T-cell (primary cell): ENCODE data around the gene NECTIN1. TPM values are rescaled to one million over a fixed set of nuclear protein-coding genes. Genes with fewer than 3 reads are reported as not detected.

Experiments
- ATAC-seq, 4 experiments: fragments of 200-7000 bp in 3 of 4; fragments of 150-1000 bp in 1 of 4; cut with Tn5 transposase; replicated peaks in 1 of 4; 1 replicate in 3 of 4; 2 replicates in 1 of 4; pipeline ENCODE4 v1.10.0; 2021; ENCODE audit warnings: moderate library complexity in 3 of 4, mild to moderate bottlenecking in 2 of 4, moderate number of reproducible peaks in 1 of 4
- CTCF ChIA-PET, 2 donors: fragments of 300-600 bp; sonication (Branson Sonifier 250); formaldehyde crosslinking; loops; one replicate each; lab custom pipeline; 2022; ENCODE audit warnings: antibody characterized with exemption in 2 of 2; lab: Charles Lee
- POLR2A ChIA-PET, 2 donors: fragments of 300-600 bp; sonication (Branson Sonifier 250); formaldehyde crosslinking; loops; one replicate each; lab custom pipeline; 2022; ENCODE audit warnings: antibody characterized with exemption in 2 of 2; lab: Charles Lee
- DNase-seq, 35 experiments: peaks; one replicate each; pipeline versions ENCODE4 v3.0.0 to v3.0.0-alpha.2; 2013 to 2023
- H3K27ac ChIP-seq: one replicate; pipeline ENCODE4 v1.5.1; 2013; ENCODE audit warnings: low read length
- H3K27me3 ChIP-seq, 2 experiments: replicated peaks in 1 of 2; 1 replicate in 1 of 2; 2 replicates in 1 of 2; pipeline versions ENCODE4 v1.6.1 to v1.7.0; 2013; ENCODE audit warnings: low read length in 1 of 2, mixed read lengths in 1 of 2; ENCODE audit not compliant: control insufficient read depth in 2 of 2, insufficient read depth in 2 of 2; ENCODE audit errors: extremely low read depth in 1 of 2
- H3K36me3 ChIP-seq, 2 donors: 1 replicate in 1 of 2; 2 replicates in 1 of 2; pipeline versions ENCODE4 v1.6.1 to v1.7.0; 2013; ENCODE audit warnings: low read length in 1 of 2; ENCODE audit not compliant: control insufficient read depth in 2 of 2, insufficient read depth in 1 of 2; ENCODE audit errors: extremely low read depth in 1 of 2
- H3K4me1 ChIP-seq, 2 experiments: 1 replicate in 1 of 2; 2 replicates in 1 of 2; pipeline versions ENCODE4 v1.6.1 to v1.7.0; 2013; ENCODE audit warnings: low read length in 2 of 2, mixed read lengths in 1 of 2; ENCODE audit not compliant: insufficient read depth in 2 of 2, control insufficient read depth in 1 of 2; ENCODE audit errors: extremely low read depth in 1 of 2
- H3K4me3 ChIP-seq, 2 donors: 1 replicate in 1 of 2; 2 replicates in 1 of 2; pipeline versions ENCODE4 v1.5.1 to v1.7.0; 2013; ENCODE audit warnings: mild to moderate bottlenecking in 2 of 2, low read length in 1 of 2, moderate library complexity in 1 of 2; ENCODE audit not compliant: control insufficient read depth in 1 of 2; ENCODE audit errors: extremely low read depth in 1 of 2
- H3K9me3 ChIP-seq: 2 replicates; pipeline ENCODE4 v1.7.0; 2013
- H3K27ac Mint-ChIP-seq, 2 donors: one replicate each; pipeline ENCODE4 v1.8.0; 2020 to 2021; ENCODE audit warnings: mild to moderate bottlenecking in 2 of 2, mixed read lengths in 2 of 2
- H3K27me3 Mint-ChIP-seq, 2 donors: one replicate each; pipeline ENCODE4 v1.8.0; 2021 to 2022; ENCODE audit warnings: mixed read lengths in 2 of 2
- H3K36me3 Mint-ChIP-seq: one replicate; pipeline ENCODE4 v1.8.0; 2021; ENCODE audit warnings: mixed read lengths
- H3K4me1 Mint-ChIP-seq, 3 donors: one replicate each; pipeline ENCODE4 v1.8.0; 2020 to 2022; ENCODE audit warnings: mixed read lengths in 3 of 3, mild to moderate bottlenecking in 1 of 3
- H3K4me3 Mint-ChIP-seq, 3 donors: one replicate each; pipeline ENCODE4 v1.8.0; 2020 to 2022; ENCODE audit warnings: mild to moderate bottlenecking in 3 of 3, mixed read lengths in 3 of 3, moderate library complexity in 3 of 3
- H3K9me3 Mint-ChIP-seq, 3 donors: one replicate each; pipeline ENCODE4 v1.8.0; 2020 to 2022; ENCODE audit warnings: mixed read lengths in 3 of 3
- WGBS: methylation state at CpG from one replicate; pipeline ENCODE4 v1.1.5; 2013; ENCODE audit warnings: missing lambda C conversion rate; ENCODE audit not compliant: insufficient coverage; 5-methylcytosine and 5-hydroxymethylcytosine counted together
- total RNA-seq, 35 experiments: library from RNA in 6 of 35; stranded (reverse) in 6 of 35; fragments of 120-200 nt in 1 of 35; gene quantifications; one replicate each; pipeline versions ENCODE4 v1.2.1 to v1.2.4 and lab custom pipeline; 2013 to 2026

The NECTIN1 gene
- total RNA-seq, 5 donors from 2014 or later (not counting 1 experiment from before 2014, with no cell fraction given): 1.8 to 3.5 (median 3.1) TPM

- peaks cover 0 to 6% of the 10 kb centered on the region in 2 experiments for H3K27me3 ChIP-seq
- CTCF ChIA-PET: no interaction called here
- no peaks in the 10 kb centered on the region for H3K36me3 Mint-ChIP-seq
- H3K27me3 Mint-ChIP-seq: peaks cover 3 to 15% of the 10 kb centered on the region in 2 donors
- peaks cover 0 to 3% of the 10 kb centered on the region in 2 experiments for H3K4me1 ChIP-seq
- no peaks in the 10 kb centered on the region for H3K36me3 ChIP-seq
- H3K4me3 Mint-ChIP-seq: no peak overlapping the region
- POLR2A ChIA-PET: no interaction called here
- WGBS: 81% methylated on average over 2 of the region's 5 CpGs
- no peak overlapping the region for H3K27ac ChIP-seq
- DNase-seq: no peak
- H3K4me3 ChIP-seq: no peak overlapping the region
- H3K9me3 ChIP-seq: no peaks in the 10 kb centered on the region
- no peak overlapping the region for H3K27ac Mint-ChIP-seq
- no peak for ATAC-seq
- peaks cover 0 to 7% (median 4%) of the 10 kb centered on the region in 3 donors for H3K4me1 Mint-ChIP-seq
- no peaks in the 10 kb centered on the region for H3K9me3 Mint-ChIP-seq
Observed at GRCh38 chr11:119610836-119611426, 118.1 kb downstream of the NECTIN1 start.

- WGBS: 100% methylated on average over 1 of the region's 4 CpGs
- H3K4me1 Mint-ChIP-seq: no peaks in the 10 kb centered on the region
- no peak overlapping the region for H3K27ac Mint-ChIP-seq
- Histone ChIP-seq H3K36me3 (no peaks in the 10 kb centered on the region), H3K4me1 (no peaks in the 10 kb centered on the region), H3K9me3 (no peaks in the 10 kb centered on the region), H3K27me3 (peaks cover 0 to 20% of the 10 kb centered on the region in 2 experiments), H3K27ac (no peak overlapping the region), H3K4me3 (no peak overlapping the region)
- H3K36me3 Mint-ChIP-seq: no peaks in the 10 kb centered on the region
- peaks cover 8 to 30% of the 10 kb centered on the region in 2 donors for H3K27me3 Mint-ChIP-seq
- H3K9me3 Mint-ChIP-seq: no peaks in the 10 kb centered on the region
- H3K4me3 Mint-ChIP-seq: no peak overlapping the region
- no peak for ATAC-seq
- no peak for DNase-seq
- CTCF ChIA-PET: no interaction called here
- POLR2A ChIA-PET: no interaction called here
Observed at GRCh38 chr11:119608781-119609180, 120.2 kb downstream of the NECTIN1 start.

DNA sequence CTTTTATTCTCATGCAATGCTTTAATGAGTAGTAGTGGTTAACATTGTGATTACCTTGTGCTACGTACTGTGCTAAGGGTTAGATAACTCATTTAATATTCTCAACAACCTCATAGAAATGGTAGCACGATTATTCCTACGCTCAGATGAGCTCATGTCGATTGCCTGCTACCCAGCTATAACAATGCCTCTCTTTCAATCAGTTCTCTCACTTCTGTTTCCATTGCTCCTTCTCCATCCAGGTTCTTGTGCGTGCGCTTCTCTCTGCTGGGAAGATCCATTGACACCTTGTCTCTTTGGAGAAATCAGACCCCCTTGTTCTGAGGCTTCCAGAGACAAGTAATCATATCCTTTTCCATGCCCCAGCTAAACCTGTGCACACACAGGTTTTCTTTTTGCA lies 120.8 kb downstream of the NECTIN1 start:
- DNase-seq: no peak
- ATAC-seq: no peak
- Histone ChIP-seq H3K9me3 (no peaks in the 10 kb centered on the region), H3K4me1 (no peaks in the 10 kb centered on the region), H3K4me3 (no peak overlapping the region), H3K27ac (no peak overlapping the region), H3K27me3 (peaks cover 0 to 23% of the 10 kb centered on the region in 2 experiments), H3K36me3 (no peaks in the 10 kb centered on the region)
- Mint-ChIP-seq H3K27me3 (peaks cover 13 to 35% of the 10 kb centered on the region in 2 donors), H3K4me1 (no peaks in the 10 kb centered on the region), H3K27ac (no peak overlapping the region), H3K9me3 (no peaks in the 10 kb centered on the region), H3K36me3 (no peaks in the 10 kb centered on the region), H3K4me3 (no peak overlapping the region)
- ChIA-PET POLR2A (no interaction called here), CTCF (no interaction called here)
- WGBS: 85% methylated on average over 5 of the region's 6 CpGs

DNA sequence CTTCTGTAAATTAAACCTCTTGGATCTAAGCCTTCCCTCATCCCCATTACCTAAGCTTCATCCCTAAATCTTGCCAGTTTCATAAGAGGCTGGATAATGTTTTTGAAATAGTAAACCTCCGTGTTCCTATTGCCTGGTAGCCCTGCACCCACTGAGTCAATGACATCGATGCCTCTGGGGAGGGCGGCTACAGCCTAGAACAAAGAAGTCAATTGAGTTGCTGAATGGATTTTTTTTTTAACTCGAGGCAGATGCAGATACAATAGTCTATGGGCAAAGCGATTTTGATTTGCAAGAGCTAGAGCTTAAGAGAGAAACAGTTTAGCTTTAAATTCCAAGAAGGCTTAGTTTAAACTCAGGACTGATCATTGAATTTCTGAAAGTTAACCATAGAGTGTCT lies 121.3 kb downstream of the NECTIN1 start:
- Mint-ChIP-seq H3K36me3 (no peaks in the 10 kb centered on the region), H3K9me3 (no peaks in the 10 kb centered on the region), H3K4me1 (no peaks in the 10 kb centered on the region), H3K4me3 (no peak overlapping the region), H3K27ac (no peak overlapping the region), H3K27me3 (peaks cover 13 to 36% of the 10 kb centered on the region in 2 donors)
- ChIA-PET CTCF (no interaction called here), POLR2A (no interaction called here)
- no peak for ATAC-seq
- H3K4me3 ChIP-seq: no peak overlapping the region
- H3K27ac ChIP-seq: no peak overlapping the region
- no peaks in the 10 kb centered on the region for H3K9me3 ChIP-seq
- H3K36me3 ChIP-seq: no peaks in the 10 kb centered on the region
- WGBS: 50% methylated on average over 2 of the region's 5 CpGs
- peaks cover 0 to 23% of the 10 kb centered on the region in 2 experiments for H3K27me3 ChIP-seq
- no peak for DNase-seq
- no peaks in the 10 kb centered on the region for H3K4me1 ChIP-seq

DNA sequence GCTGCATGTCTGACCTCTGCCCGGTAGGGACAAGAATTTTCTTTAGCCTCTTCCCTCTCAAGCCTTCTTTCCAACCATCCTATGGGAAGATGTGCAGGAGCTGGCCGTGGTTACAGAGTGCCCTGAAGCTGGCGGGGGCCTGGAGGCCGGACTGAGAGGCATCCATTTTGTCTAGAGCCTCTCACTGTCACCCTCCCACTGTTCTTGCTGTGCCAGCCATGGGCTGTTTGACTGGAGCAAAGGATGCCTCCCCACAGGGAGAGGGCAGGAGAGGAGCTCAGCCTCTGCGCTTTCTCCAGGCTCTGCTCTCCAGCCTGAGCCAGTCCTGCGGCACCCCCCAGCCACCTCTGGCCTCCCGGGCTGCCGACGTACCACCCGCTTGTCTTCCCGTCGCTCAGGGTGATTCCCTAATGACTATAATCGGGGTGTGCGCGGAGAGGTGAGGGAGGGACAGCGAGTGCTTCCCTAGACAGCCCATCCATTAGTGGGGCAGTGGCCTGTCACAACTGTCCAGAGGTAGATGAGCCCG lies 123.8 kb downstream of the NECTIN1 start:
- H3K27me3 Mint-ChIP-seq: peaks cover 17 to 36% of the 10 kb centered on the region in 2 donors
- WGBS: 93% methylated on average over 11 of the region's 17 CpGs

DNA sequence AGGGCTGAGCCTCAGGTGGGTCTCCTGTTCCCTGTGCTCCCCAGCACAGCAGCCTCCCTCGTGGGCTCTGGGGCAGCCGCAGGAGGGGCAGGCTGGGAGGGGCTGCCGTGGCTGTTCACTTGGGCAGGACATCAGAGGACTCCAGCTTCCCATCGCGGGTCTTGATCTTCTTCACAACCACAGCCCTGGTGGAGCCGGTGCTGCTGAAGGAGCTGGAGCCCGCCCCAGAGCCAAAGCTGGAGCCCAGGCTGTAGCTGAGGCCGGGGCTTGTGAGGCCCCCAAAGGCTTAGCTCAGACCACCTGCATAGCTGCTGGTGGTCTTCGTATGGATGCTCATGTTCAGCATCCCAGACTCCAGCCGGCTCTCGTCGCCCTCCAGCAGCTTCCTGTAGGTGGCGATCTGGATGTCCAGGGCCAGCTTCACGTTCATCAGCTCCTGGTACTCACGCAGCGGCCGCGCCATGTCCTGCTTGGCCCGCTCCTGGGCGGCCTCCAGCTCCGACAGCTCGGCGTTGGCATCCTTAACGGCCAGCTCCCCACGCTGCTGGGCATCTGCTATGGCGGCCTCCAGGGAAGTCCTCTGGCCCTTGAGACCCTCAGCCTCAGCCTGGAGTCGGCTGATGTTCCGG lies 126.1 kb downstream of the NECTIN1 start:
- WGBS: 79% methylated on average over 28 of the region's 28 CpGs
- Histone ChIP-seq H3K27ac (no peak overlapping the region), H3K4me1 (no peaks in the 10 kb centered on the region), H3K36me3 (no peaks in the 10 kb centered on the region), H3K9me3 (no peaks in the 10 kb centered on the region), H3K4me3 (no peak overlapping the region), H3K27me3 (peaks cover 0 to 17% of the 10 kb centered on the region in 2 experiments)
- Mint-ChIP-seq H3K9me3 (no peaks in the 10 kb centered on the region), H3K27ac (no peak overlapping the region), H3K4me3 (no peak overlapping the region), H3K36me3 (no peaks in the 10 kb centered on the region), H3K27me3 (peaks cover 22 to 32% of the 10 kb centered on the region in 2 donors), H3K4me1 (no peaks in the 10 kb centered on the region)
- POLR2A ChIA-PET: no interaction called here
- CTCF ChIA-PET: no interaction called here
- ATAC-seq: no peak
- DNase-seq: no peak

More for the DNA sequence above, 123.8 kb downstream of the NECTIN1 start:
- H3K27ac ChIP-seq: no peak overlapping the region
- ATAC-seq (no peak), DNase-seq (no peak)
- ChIA-PET CTCF (no interaction called here), POLR2A (no interaction called here)
- H3K36me3 ChIP-seq: no peaks in the 10 kb centered on the region
- H3K9me3 ChIP-seq: no peaks in the 10 kb centered on the region
- no peaks in the 10 kb centered on the region for H3K4me1 ChIP-seq
- no peaks in the 10 kb centered on the region for H3K9me3 Mint-ChIP-seq
- no peaks in the 10 kb centered on the region for H3K36me3 Mint-ChIP-seq
- peaks cover 0 to 23% of the 10 kb centered on the region in 2 experiments for H3K27me3 ChIP-seq
- no peak overlapping the region for H3K27ac Mint-ChIP-seq
- no peak overlapping the region for H3K4me3 Mint-ChIP-seq
- no peaks in the 10 kb centered on the region for H3K4me1 Mint-ChIP-seq
- H3K4me3 ChIP-seq: no peak overlapping the region
